Endothelial cell (in vitro differentiated cells): ENCODE results near the gene MRPL28. TPM values are rescaled to one million over a fixed set of nuclear protein-coding genes. Genes with fewer than 3 reads are reported as not detected.

Source experiments
- DNase-seq: peaks from one replicate; pipeline ENCODE4 v3.0.0; 2021; ENCODE audit warnings: low spot score
- H3K27ac Mint-ChIP-seq: one replicate; pipeline ENCODE4 v1.8.0; 2021; ENCODE audit warnings: mixed read lengths, inconsistent platforms; ENCODE audit not compliant: unreplicated experiment
- H3K27me3 Mint-ChIP-seq: one replicate; pipeline ENCODE4 v1.8.0; 2021; ENCODE audit warnings: mild to moderate bottlenecking, moderate library complexity, mixed read lengths, inconsistent platforms; ENCODE audit not compliant: unreplicated experiment
- H3K36me3 Mint-ChIP-seq: one replicate; pipeline ENCODE4 v1.8.0; 2021; ENCODE audit warnings: mild to moderate bottlenecking, low read depth, mixed read lengths, inconsistent platforms; ENCODE audit not compliant: unreplicated experiment
- H3K4me1 Mint-ChIP-seq: one replicate; pipeline ENCODE4 v1.8.0; 2021; ENCODE audit warnings: mild to moderate bottlenecking, mixed read lengths, inconsistent platforms; ENCODE audit not compliant: unreplicated experiment
- H3K4me3 Mint-ChIP-seq: one replicate; pipeline ENCODE4 v1.8.0; 2021; ENCODE audit warnings: mild to moderate bottlenecking, mixed read lengths, inconsistent platforms; ENCODE audit not compliant: unreplicated experiment
- H3K9me3 Mint-ChIP-seq: one replicate; pipeline ENCODE4 v1.8.0; 2021; ENCODE audit warnings: mixed read lengths, inconsistent platforms; ENCODE audit not compliant: unreplicated experiment
- CTCF ChIP-seq: fragments of 200-600 bp; sonication (generic); IDR thresholded peaks from one replicate; pipeline ENCODE4 v1.5.0; 2021; ENCODE audit warnings: antibody characterized with exemption; ENCODE audit not compliant: unreplicated experiment
- total RNA-seq: library from RNA; stranded (reverse); fragmentation: NEBNext Ultra II Directional; extraction: Animal tissue kit (Norgen Biotek cat#: 25700); gene quantifications from one replicate; pipeline ENCODE4 v1.2.1, GENCODE V29; 2021; ENCODE audit not compliant: unreplicated experiment

MRPL28 gene
- total RNA-seq, 1 donor from 2014 or later = 70.8 TPM

GRCh38 chr16:324451-325334 lies 45.6 kb downstream of the MRPL28 start:
- Mint-ChIP-seq H3K4me3 (no peak overlapping the region), H3K9me3 (no peaks in the 10 kb centered on the region), H3K36me3 (peaks cover 6% of the 10 kb centered on the region), H3K27me3 (peaks cover 3% of the 10 kb centered on the region), H3K27ac (no peak overlapping the region), H3K4me1 (no peaks in the 10 kb centered on the region)
- no peak for TF ChIP-seq CTCF
- no peak for DNase-seq

- Mint-ChIP-seq H3K4me3 (no peak overlapping the region), H3K27me3 (peaks cover 3% of the 10 kb centered on the region), H3K36me3 (peaks cover 7% of the 10 kb centered on the region), H3K27ac (no peak overlapping the region), H3K4me1 (no peaks in the 10 kb centered on the region), H3K9me3 (no peaks in the 10 kb centered on the region)
- TF ChIP-seq CTCF = no peak
- DNase-seq = no peak
Observed at GRCh38 chr16:324201-324450, 46.2 kb downstream of the MRPL28 start.

GRCh38 chr16:322476-323143 lies 47.7 kb downstream of the MRPL28 start:
- Mint-ChIP-seq H3K9me3 (no peaks in the 10 kb centered on the region), H3K36me3 (peaks cover 7% of the 10 kb centered on the region), H3K27me3 (peaks cover 4% of the 10 kb centered on the region), H3K27ac (no peak overlapping the region), H3K4me1 (no peaks in the 10 kb centered on the region), H3K4me3 (no peak overlapping the region)
- no peak for DNase-seq
- TF ChIP-seq CTCF = no peak

GRCh38 chr16:321532-321931 lies 48.8 kb downstream of the MRPL28 start:
- H3K36me3 Mint-ChIP-seq = peaks cover 7% of the 10 kb centered on the region
- no peak overlapping the region for H3K4me3 Mint-ChIP-seq
- TF ChIP-seq CTCF = no peak
- no peak overlapping the region for H3K27ac Mint-ChIP-seq
- H3K9me3 Mint-ChIP-seq = no peaks in the 10 kb centered on the region
- DNase-seq = no peak
- H3K27me3 Mint-ChIP-seq = peaks cover 6% of the 10 kb centered on the region
- H3K4me1 Mint-ChIP-seq = no peaks in the 10 kb centered on the region

GRCh38 chr16:320206-320605 lies 50.1 kb downstream of the MRPL28 start:
- peaks cover 6% of the 10 kb centered on the region for H3K27me3 Mint-ChIP-seq
- no peaks in the 10 kb centered on the region for H3K9me3 Mint-ChIP-seq
- no peak for TF ChIP-seq CTCF
- H3K27ac Mint-ChIP-seq = no peak overlapping the region
- peaks cover 1% of the 10 kb centered on the region for H3K4me1 Mint-ChIP-seq
- no peak overlapping the region for H3K4me3 Mint-ChIP-seq
- DNase-seq = no peak
- peaks cover 9% of the 10 kb centered on the region for H3K36me3 Mint-ChIP-seq
